Measurements from ENCODE around the gene FCGBP.
"Not testable (repeated sequence)": the region's sequence is repeated elsewhere in the genome, so short reads cannot be mapped to it uniquely, and the experiment has no call there.

DNA sequence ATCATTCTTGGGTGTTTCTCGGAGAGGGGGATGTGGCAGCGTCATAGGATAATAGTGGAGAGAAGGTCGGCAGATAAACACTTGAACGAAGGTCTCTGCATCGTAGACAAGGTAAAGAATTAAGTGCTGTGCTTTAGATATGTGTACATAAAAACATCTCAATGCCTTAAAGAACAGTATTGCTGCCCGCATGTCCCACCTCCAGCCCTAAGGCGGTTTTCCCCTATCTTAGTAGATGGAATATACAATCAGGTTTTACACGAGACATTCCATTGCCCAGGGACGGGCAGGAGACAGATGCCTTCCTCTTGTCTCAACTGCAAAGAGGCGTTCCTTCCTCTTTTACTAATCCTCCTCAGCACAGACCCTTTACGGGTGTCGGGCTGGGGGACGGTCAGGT, 25.0 kb upstream of the FCGBP start:
- TF ChIP-seq, protein P1, sequence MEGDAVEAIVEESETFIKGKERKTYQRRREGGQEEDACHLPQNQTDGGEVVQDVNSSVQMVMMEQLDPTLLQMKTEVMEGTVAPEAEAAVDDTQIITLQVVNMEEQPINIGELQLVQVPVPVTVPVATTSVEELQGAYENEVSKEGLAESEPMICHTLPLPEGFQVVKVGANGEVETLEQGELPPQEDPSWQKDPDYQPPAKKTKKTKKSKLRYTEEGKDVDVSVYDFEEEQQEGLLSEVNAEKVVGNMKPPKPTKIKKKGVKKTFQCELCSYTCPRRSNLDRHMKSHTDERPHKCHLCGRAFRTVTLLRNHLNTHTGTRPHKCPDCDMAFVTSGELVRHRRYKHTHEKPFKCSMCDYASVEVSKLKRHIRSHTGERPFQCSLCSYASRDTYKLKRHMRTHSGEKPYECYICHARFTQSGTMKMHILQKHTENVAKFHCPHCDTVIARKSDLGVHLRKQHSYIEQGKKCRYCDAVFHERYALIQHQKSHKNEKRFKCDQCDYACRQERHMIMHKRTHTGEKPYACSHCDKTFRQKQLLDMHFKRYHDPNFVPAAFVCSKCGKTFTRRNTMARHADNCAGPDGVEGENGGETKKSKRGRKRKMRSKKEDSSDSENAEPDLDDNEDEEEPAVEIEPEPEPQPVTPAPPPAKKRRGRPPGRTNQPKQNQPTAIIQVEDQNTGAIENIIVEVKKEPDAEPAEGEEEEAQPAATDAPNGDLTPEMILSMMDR (IDR thresholded peaks at IDR 0.05), result not testable (repeated sequence)
- TF ChIP-seq POLR2A (IDR thresholded peaks at IDR 0.05), result not testable (repeated sequence)
